Fibroblast of lung (primary cell): ENCODE results near the gene RHOT2. TPM values are rescaled to one million over a fixed set of nuclear protein-coding genes. Genes with fewer than 3 reads are reported as not detected.

ENCODE experiments used
- DNase-seq, 2 donors: peaks; one replicate each; pipeline versions ENCODE4 v3.0.0 to v3.0.0-alpha.2; 2010; ENCODE audit warnings: low read depth in 2 of 2
- H2AFZ ChIP-seq: 2 replicates; pipeline ENCODE4 v1.5.1; 2012; ENCODE audit warnings: low read length, control low read depth, inconsistent platforms
- H3K27ac ChIP-seq: 2 replicates; pipeline ENCODE4 v1.5.1; 2011; ENCODE audit warnings: low read length, control low read depth; ENCODE audit not compliant: insufficient read depth
- H3K27me3 ChIP-seq: 2 replicates; pipeline ENCODE4 v1.5.1; 2011; ENCODE audit warnings: mild to moderate bottlenecking, low read length; ENCODE audit not compliant: control insufficient read depth, insufficient read depth
- H3K36me3 ChIP-seq: 2 replicates; pipeline ENCODE4 v1.5.1; 2011; ENCODE audit warnings: low read length; ENCODE audit not compliant: control insufficient read depth, insufficient read depth
- H3K4me1 ChIP-seq: 2 replicates; pipeline ENCODE4 v1.5.1; 2011; ENCODE audit warnings: low read length; ENCODE audit not compliant: control insufficient read depth, insufficient read depth; ENCODE audit errors: extremely low read depth
- H3K4me2 ChIP-seq: 2 replicates; pipeline ENCODE4 v1.5.1; 2011; ENCODE audit warnings: low read length, control low read depth; ENCODE audit not compliant: insufficient read depth; ENCODE audit errors: extremely low read depth
- H3K4me3 ChIP-seq, 4 experiments: fragments of 200-600 bp in 1 of 4; sonication (generic) in 1 of 4; replicated peaks in 1 of 4; 2 replicates each; pipeline ENCODE4 v1.5.1; 2011 to 2016; ENCODE audit warnings: low read length in 4 of 4, low read depth in 3 of 4, mild to moderate bottlenecking in 3 of 4, control low read depth in 2 of 4, inconsistent platforms in 1 of 4, mixed read lengths in 1 of 4; ENCODE audit not compliant: insufficient read depth in 1 of 4; ENCODE audit errors: control extremely low read depth in 1 of 4
- H3K79me2 ChIP-seq: 2 replicates; pipeline ENCODE4 v1.5.1; 2012; ENCODE audit warnings: mild to moderate bottlenecking, low read length, inconsistent platforms; ENCODE audit not compliant: control insufficient read depth, insufficient read depth
- H3K9ac ChIP-seq: 2 replicates; pipeline ENCODE4 v1.5.1; 2011; ENCODE audit warnings: mild to moderate bottlenecking, low read length, control low read depth; ENCODE audit not compliant: insufficient read depth
- H3K9me3 ChIP-seq: 2 replicates; pipeline ENCODE4 v1.5.1; 2012; ENCODE audit warnings: low read depth, low read length; ENCODE audit not compliant: control insufficient read depth, insufficient read depth
- H4K20me1 ChIP-seq: 2 replicates; pipeline ENCODE4 v1.5.1; 2011; ENCODE audit warnings: low read length; ENCODE audit not compliant: control insufficient read depth, insufficient read depth; ENCODE audit errors: extremely low read depth
- EZH2 ChIP-seq: IDR thresholded peaks from 2 replicates; pipeline ENCODE4 v1.5.1; 2012; ENCODE audit warnings: low read length, control low read depth, mild to moderate bottlenecking; ENCODE audit errors: missing control alignments
- polyA plus RNA-seq, 2 donors: library from polyadenylated mRNA; depleted of rRNA in 1 of 2; stranded (reverse) in 1 of 2; unstranded in 1 of 2; fragments of >200 nt; gene quantifications; 2 replicates each; pipeline ENCODE4 v1.2.1, GENCODE V29; 2011 to 2012; ENCODE audit warnings: missing spikeins in 1 of 2
- total RNA-seq: library from RNA; depleted of rRNA; stranded (reverse); fragments of >200 nt; gene quantifications from 2 replicates; pipeline ENCODE4 v1.2.1, GENCODE V29; 2014
- TF ChIP-seq, protein P1 (sequence below), 2 donors: IDR thresholded peaks in 1 of 2; conservative IDR thresholded peaks in 1 of 2; 1 replicate in 1 of 2; 2 replicates in 1 of 2; pipeline ENCODE4 v1.5.1; 2011 to 2012; ENCODE audit warnings: low read length in 2 of 2, control low read depth in 1 of 2, inconsistent platforms in 1 of 2, low read depth in 1 of 2, mild to moderate bottlenecking in 1 of 2

Gene RHOT2
- total and polyA plus RNA-seq, 2 donors (not counting 1 experiment from before 2014, with no cell fraction given) = 29.6 to 35.4 TPM

GRCh38 chr16:627454-628239 lies 40.3 kb upstream of the RHOT2 start:
- Histone ChIP-seq H3K4me3 (no peak overlapping the region), H3K9ac (no peak overlapping the region), H3K9me3 (no peaks in the 10 kb centered on the region), H3K36me3 (peaks cover 9% of the 10 kb centered on the region), H3K79me2 (no peaks in the 10 kb centered on the region), H4K20me1 (no peaks in the 10 kb centered on the region), H3K27me3 (no peaks in the 10 kb centered on the region), H3K27ac (peak overlapping the region; percentile 34), H3K4me1 (peaks cover 2% of the 10 kb centered on the region), H2AFZ (no peak overlapping the region), H3K4me2 (no peak overlapping the region)
- DNase-seq = peak in 1 of 2 donors; percentile 54
- no peak for TF ChIP-seq EZH2
- TF ChIP-seq, protein P1, sequence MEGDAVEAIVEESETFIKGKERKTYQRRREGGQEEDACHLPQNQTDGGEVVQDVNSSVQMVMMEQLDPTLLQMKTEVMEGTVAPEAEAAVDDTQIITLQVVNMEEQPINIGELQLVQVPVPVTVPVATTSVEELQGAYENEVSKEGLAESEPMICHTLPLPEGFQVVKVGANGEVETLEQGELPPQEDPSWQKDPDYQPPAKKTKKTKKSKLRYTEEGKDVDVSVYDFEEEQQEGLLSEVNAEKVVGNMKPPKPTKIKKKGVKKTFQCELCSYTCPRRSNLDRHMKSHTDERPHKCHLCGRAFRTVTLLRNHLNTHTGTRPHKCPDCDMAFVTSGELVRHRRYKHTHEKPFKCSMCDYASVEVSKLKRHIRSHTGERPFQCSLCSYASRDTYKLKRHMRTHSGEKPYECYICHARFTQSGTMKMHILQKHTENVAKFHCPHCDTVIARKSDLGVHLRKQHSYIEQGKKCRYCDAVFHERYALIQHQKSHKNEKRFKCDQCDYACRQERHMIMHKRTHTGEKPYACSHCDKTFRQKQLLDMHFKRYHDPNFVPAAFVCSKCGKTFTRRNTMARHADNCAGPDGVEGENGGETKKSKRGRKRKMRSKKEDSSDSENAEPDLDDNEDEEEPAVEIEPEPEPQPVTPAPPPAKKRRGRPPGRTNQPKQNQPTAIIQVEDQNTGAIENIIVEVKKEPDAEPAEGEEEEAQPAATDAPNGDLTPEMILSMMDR (conservative IDR thresholded peaks at IDR 0.05 in 1 of 2, IDR thresholded peaks at IDR 0.05 in 1 of 2; ENCODE audit: low read depth in 1 of 2, low read length in 2 of 2) = no peak

- H3K9me3 ChIP-seq = no peaks in the 10 kb centered on the region
- no peak overlapping the region for H2AFZ ChIP-seq
- TF ChIP-seq EZH2 = no peak
- TF ChIP-seq, protein P1 (conservative IDR thresholded peaks at IDR 0.05 in 1 of 2, IDR thresholded peaks at IDR 0.05 in 1 of 2; ENCODE audit: low read depth in 1 of 2, low read length in 2 of 2) = no peak
- DNase-seq = no peak
- H3K4me2 ChIP-seq = no peak overlapping the region
- H3K4me3 ChIP-seq = no peak overlapping the region
- no peaks in the 10 kb centered on the region for H3K79me2 ChIP-seq
- H3K36me3 ChIP-seq = peaks cover 12% of the 10 kb centered on the region
- no peak overlapping the region for H3K27ac ChIP-seq
- no peaks in the 10 kb centered on the region for H3K27me3 ChIP-seq
- peaks cover 2% of the 10 kb centered on the region for H3K4me1 ChIP-seq
- no peaks in the 10 kb centered on the region for H4K20me1 ChIP-seq
- no peak overlapping the region for H3K9ac ChIP-seq
These were observed 39.4 kb upstream of the RHOT2 start for GRCh38 chr16:628321-629061.

- H3K4me3 ChIP-seq = no peak overlapping the region
- H3K27ac ChIP-seq = no peak overlapping the region
- H3K9ac ChIP-seq = no peak overlapping the region
- H3K36me3 ChIP-seq = peaks cover 17% of the 10 kb centered on the region
- H3K79me2 ChIP-seq = no peaks in the 10 kb centered on the region
- no peaks in the 10 kb centered on the region for H4K20me1 ChIP-seq
- H2AFZ ChIP-seq = no peak overlapping the region
- DNase-seq = no peak
- no peaks in the 10 kb centered on the region for H3K9me3 ChIP-seq
- H3K27me3 ChIP-seq = no peaks in the 10 kb centered on the region
- no peak overlapping the region for H3K4me2 ChIP-seq
- TF ChIP-seq, protein P1 (conservative IDR thresholded peaks at IDR 0.05 in 1 of 2, IDR thresholded peaks at IDR 0.05 in 1 of 2; ENCODE audit: low read depth in 1 of 2, low read length in 2 of 2) = no peak
- no peak for TF ChIP-seq EZH2
- H3K4me1 ChIP-seq = peaks cover 2% of the 10 kb centered on the region
These were observed 38.6 kb upstream of the RHOT2 start for GRCh38 chr16:629185-629832.
